NK-92 treated with Interleukin-12 subunit alpha and Interleukin-12 subunit beta, amount 100 ng/mL, for 24 hours (cell line): ENCODE measurements around the gene PRUNE1.
A peak's percentile ranks its signal among the peaks of the same experiment; 100 is the strongest.

Experiments used
- DNase-seq: peaks from one replicate; lab custom pipeline; 2025; lab: John Stamatoyannopoulos, UW

Gene PRUNE1

DNA sequence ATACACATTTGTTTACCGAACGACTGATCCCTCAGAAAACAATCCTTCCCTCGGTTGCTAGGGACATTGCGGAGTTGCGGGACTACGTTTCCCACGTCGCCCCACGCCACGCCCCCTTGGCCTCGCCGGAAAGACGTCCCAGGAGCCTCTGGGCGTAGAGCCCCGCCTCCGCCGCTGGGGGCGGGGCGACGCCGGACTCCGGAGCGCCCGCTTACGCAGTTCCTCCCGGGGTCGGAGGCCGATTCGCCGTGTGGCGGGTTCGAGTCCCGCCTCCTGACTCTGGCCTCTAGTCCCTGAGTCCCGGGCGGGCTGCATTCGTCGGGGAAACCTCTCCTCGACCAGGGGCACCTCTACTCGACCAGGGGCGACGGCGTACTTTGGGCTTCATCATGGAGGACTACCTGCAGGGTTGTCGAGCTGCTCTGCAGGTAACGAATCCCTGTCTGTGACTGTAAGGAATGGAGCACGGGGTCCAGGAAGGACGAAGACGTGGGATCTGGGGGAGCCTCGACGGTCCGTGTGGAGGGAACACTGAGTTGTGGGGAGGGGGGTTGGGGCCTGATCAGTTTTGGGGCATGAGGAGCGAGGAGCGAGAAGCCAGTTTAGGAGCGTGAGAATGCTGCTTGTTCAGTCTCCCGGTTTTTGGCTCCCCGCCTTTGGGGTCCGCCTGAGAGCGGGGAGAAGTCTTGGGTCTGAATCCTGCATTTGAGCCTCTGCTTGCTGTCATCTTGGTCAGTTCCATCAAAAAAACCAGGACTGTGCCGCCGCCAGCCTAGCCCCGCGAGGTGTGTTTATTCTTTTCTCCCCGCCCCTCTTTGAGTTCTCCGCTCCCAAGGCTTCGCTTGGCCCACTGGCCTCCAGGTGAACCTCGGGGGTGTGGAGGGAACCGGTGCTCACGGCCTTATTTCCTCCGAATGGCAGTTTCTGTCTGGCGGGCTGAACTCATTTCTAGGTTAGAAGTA, at the start of gene PRUNE1:
Gene PRUNE1, plus strand, starts transcription at position 206 of the 962 bp plus-strand sequence. Its CDS starts 184 bp downstream, at position 390.
- DNase-seq = peak; percentile 93

DNA sequence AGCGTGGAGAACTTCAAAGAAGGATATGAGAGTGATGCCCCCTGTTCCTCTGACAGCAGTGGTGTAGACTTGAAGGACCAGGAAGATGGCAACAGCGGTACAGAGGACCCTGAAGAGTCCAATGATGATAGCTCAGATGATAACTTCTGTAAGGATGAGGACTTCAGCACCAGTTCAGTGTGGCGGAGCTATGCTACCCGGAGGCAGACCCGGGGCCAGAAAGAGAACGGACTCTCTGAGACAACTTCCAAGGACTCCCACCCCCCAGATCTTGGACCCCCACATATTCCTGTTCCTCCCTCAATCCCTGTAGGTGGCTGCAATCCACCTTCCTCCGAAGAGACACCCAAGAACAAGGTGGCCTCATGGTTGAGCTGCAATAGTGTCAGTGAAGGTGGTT, 47.6 kb upstream of the PRUNE1 start:
- no peak for DNase-seq

GRCh38 chr1:150961756-150962155, 46.5 kb upstream of the PRUNE1 start:
- DNase-seq = no peak

- DNase-seq = no peak
Observed at GRCh38 chr1:150963321-150964163, 44.7 kb upstream of the PRUNE1 start.

GRCh38 chr1:150964164-150964489, 44.1 kb upstream of the PRUNE1 start:
- DNase-seq = no peak

- no peak for DNase-seq
Observed at GRCh38 chr1:150965605-150966004, 42.6 kb upstream of the PRUNE1 start.

GRCh38 chr1:150966011-150966410, 42.2 kb upstream of the PRUNE1 start:
- DNase-seq = no peak

- no peak for DNase-seq
Observed at GRCh38 chr1:150967936-150968335, 40.3 kb upstream of the PRUNE1 start.

GRCh38 chr1:150968491-150968890, 39.8 kb upstream of the PRUNE1 start:
- no peak for DNase-seq

GRCh38 chr1:150969626-150970025, 38.6 kb upstream of the PRUNE1 start:
- DNase-seq = no peak

GRCh38 chr1:150970808-150971582, 37.3 kb upstream of the PRUNE1 start:
- no peak for DNase-seq

DNA sequence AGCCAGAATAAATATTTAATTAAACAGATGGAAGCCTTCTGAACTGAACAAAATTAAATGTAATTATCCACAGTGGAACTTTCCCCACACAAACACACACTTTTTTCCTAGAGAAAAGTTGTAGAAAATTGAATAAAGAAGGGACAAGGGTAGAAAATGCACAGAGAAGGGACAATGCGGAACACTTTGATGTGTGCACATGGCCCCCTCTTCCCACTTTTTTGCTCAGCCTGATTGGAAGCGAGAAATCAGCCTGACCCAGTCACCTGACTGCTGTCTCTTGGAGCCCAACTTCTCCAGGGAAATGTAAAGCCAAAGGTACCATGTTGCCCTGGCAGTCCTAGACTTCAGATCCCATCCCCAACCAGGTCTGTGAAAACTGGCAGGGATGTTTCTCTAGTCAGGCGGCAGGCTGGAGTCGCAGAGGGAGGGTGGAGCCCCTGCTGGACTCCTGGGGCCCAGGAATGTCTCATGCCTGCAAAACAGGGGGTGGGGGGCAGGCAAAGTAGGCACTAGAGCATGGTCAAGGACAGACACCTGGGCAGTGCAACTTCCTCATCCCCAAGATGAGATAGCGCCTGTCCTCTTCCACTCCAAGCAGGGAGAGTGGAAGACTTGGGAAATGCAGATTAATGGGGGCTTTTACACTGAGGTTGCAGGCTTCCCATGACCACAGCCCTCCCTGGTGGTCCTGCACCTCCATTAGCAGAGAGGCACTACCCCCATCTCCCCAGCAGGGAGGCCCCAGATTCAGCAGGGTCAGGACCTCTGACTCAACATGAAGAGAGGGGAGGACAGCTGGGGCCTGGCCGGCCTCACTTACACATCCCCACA, 36.4 kb upstream of the PRUNE1 start:
- DNase-seq = no peak

GRCh38 chr1:150972417-150972940, 35.8 kb upstream of the PRUNE1 start:
- DNase-seq = no peak

DNA sequence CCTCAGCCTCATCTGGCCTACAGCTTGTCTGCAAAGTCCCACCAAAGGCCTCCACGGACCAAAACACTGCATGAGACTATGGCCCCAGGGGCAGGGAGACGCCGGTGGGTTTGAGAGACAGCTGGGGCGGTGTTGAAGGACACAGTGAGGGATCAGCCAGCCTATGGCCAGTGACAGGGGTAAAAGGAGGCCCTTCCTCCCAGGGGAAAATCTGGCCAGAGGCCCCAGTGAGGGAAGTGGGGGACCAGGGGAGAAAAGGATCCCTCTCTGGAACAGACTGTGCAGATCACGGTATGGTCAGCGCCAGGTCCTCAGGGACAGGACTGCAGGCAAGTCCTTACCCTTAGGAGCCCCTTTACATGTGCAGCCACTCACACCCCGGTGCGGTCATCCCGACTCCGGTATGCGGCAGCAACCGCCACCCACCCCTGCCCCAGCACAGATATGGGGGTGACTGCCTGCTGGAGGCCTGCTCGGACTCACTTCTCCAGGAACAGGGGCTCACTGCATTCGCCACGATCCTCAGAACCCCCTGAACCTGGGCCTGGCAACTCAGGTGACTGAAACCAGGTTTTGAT, 34.9 kb upstream of the PRUNE1 start:
- no peak for DNase-seq

GRCh38 chr1:150973836-150974579, 34.2 kb upstream of the PRUNE1 start:
- peak; percentile 37 for DNase-seq

GRCh38 chr1:150974580-150975478, 33.4 kb upstream of the PRUNE1 start, which contains the start of gene CERS2:
Gene CERS2 (minus strand): TSS chr1:150974835. CDS start chr1:150969090, 5,745 bp downstream.
- DNase-seq = peak; percentile 64

DNA sequence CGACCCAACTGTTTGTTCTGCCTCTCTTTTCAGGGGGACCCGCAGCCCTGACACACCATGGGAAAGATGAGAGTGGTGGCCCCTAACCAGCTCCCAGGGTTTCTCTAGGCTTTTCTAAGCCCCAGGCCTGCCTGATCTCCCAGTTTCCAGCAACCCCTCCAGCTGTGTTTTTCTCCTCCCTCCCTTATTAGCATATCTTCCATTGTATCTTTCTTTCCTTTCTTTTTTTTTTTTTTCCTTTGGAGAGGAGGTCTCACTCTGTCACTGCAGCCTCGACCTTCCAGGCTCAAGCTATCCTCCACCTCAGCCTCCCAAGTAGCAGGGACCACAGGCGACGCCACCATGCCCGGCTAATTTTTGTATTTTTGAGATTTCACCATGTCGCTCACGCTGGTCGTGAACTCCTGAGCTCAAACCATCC, 31.8 kb upstream of the PRUNE1 start:
- DNase-seq = no peak

- peak; percentile 70 for DNase-seq
Observed at GRCh38 chr1:150976879-150977694, 31.2 kb upstream of the PRUNE1 start.
